Activated naive CD4-positive, alpha-beta T cell treated with anti-CD3 and anti-CD28 coated beads, Interleukin-2, amount 50 U/mL, for 72 hours (primary cell): ENCODE measurements around the gene TMEM30A. TPM values are rescaled to one million over a fixed set of nuclear protein-coding genes. Genes with fewer than 3 reads are reported as not detected.

Experiments
- ATAC-seq, 2 donors: fragments of 150-1000 bp; cut with Tn5 transposase; 2 replicates each; pipeline ENCODE4 v1.10.0; 2021; ENCODE audit warnings: mild to moderate bottlenecking in 2 of 2, moderate library complexity in 2 of 2
- DNase-seq, 2 donors: peaks; one replicate each; pipeline ENCODE4 v3.0.0; 2021 to 2022; ENCODE audit warnings: low spot score in 2 of 2
- H3K27ac Mint-ChIP-seq, 2 donors: one replicate each; pipeline ENCODE4 v1.8.0; 2022; ENCODE audit warnings: mild to moderate bottlenecking in 2 of 2, mixed read lengths in 2 of 2
- H3K36me3 Mint-ChIP-seq, 2 donors: one replicate each; pipeline ENCODE4 v1.8.0; 2022; ENCODE audit warnings: mixed read lengths in 2 of 2
- H3K9me3 Mint-ChIP-seq, 2 donors: one replicate each; pipeline ENCODE4 v1.8.0; 2022; ENCODE audit warnings: mixed read lengths in 2 of 2
- total RNA-seq, 2 donors: library from RNA; stranded (reverse); gene quantifications; one replicate each; pipeline ENCODE4 v1.2.3, GENCODE V29; 2022

The TMEM30A gene
- total RNA-seq, 2 donors from 2014 or later, result 52.3 to 228 TPM

GRCh38 chr6:75279418-75279817, 5.2 kb downstream of the TMEM30A start:
- Mint-ChIP-seq H3K9me3 (peaks cover 0 to 8% of the 10 kb centered on the region in 2 donors), H3K36me3 (peaks cover 14 to 33% of the 10 kb centered on the region in 2 donors), H3K27ac (peak overlapping the region in 1 of 2 donors; percentile 78)
- DNase-seq, result no peak
- ATAC-seq, result no peak

GRCh38 chr6:75278474-75279077, 6.0 kb downstream of the TMEM30A start:
- Mint-ChIP-seq H3K9me3 (peaks cover 0 to 14% of the 10 kb centered on the region in 2 donors), H3K27ac (peak overlapping the region in 1 of 2 donors; percentile 78), H3K36me3 (peaks cover 23 to 41% of the 10 kb centered on the region in 2 donors)
- DNase-seq, result no peak
- ATAC-seq, result peak; percentile 45 to 80

GRCh38 chr6:75275067-75275466, 9.5 kb downstream of the TMEM30A start:
- peaks cover 3 to 14% of the 10 kb centered on the region in 2 donors for H3K9me3 Mint-ChIP-seq
- no peak for DNase-seq
- H3K27ac Mint-ChIP-seq, result peak overlapping the region; percentile 24 to 99
- ATAC-seq, result peak in 1 of 2 donors; percentile 86
- peaks cover 50 to 71% of the 10 kb centered on the region in 2 donors for H3K36me3 Mint-ChIP-seq

- peak overlapping the region in 1 of 2 donors; percentile 99 for H3K27ac Mint-ChIP-seq
- DNase-seq (no peak), ATAC-seq (no peak)
- H3K9me3 Mint-ChIP-seq, result peaks cover 3 to 14% of the 10 kb centered on the region in 2 donors
- peaks cover 44 to 67% of the 10 kb centered on the region in 2 donors for H3K36me3 Mint-ChIP-seq
Observed at GRCh38 chr6:75273009-75273408, 11.6 kb downstream of the TMEM30A start.

GRCh38 chr6:75272145-75272840, 12.3 kb downstream of the TMEM30A start:
- ATAC-seq (peak in 1 of 2 donors; percentile 39), DNase-seq (no peak)
- Mint-ChIP-seq H3K9me3 (peaks cover 3 to 14% of the 10 kb centered on the region in 2 donors), H3K36me3 (peaks cover 44 to 66% of the 10 kb centered on the region in 2 donors), H3K27ac (peak overlapping the region in 1 of 2 donors; percentile 99)

- H3K36me3 Mint-ChIP-seq, result peaks cover 31 to 36% of the 10 kb centered on the region in 2 donors
- peaks cover 3% of the 10 kb centered on the region in 2 donors for H3K9me3 Mint-ChIP-seq
- no peak for ATAC-seq
- peak overlapping the region in 1 of 2 donors; percentile 99 for H3K27ac Mint-ChIP-seq
- DNase-seq, result no peak
Observed at GRCh38 chr6:75268988-75269354, 15.6 kb downstream of the TMEM30A start.

- Mint-ChIP-seq H3K27ac (peak overlapping the region in 1 of 2 donors; percentile 99), H3K9me3 (peaks cover 0 to 3% of the 10 kb centered on the region in 2 donors), H3K36me3 (peaks cover 27 to 32% of the 10 kb centered on the region in 2 donors)
- no peak for DNase-seq
- ATAC-seq, result peak; percentile 70 to 78
Observed at GRCh38 chr6:75268121-75268987, 16.2 kb downstream of the TMEM30A start.

GRCh38 chr6:75267461-75267860, 17.1 kb downstream of the TMEM30A start:
- DNase-seq (no peak), ATAC-seq (no peak)
- H3K36me3 Mint-ChIP-seq, result peaks cover 24 to 26% of the 10 kb centered on the region in 2 donors
- H3K9me3 Mint-ChIP-seq, result peaks cover 0 to 3% of the 10 kb centered on the region in 2 donors
- H3K27ac Mint-ChIP-seq, result peak overlapping the region in 1 of 2 donors; percentile 36

- Mint-ChIP-seq H3K36me3 (peaks cover 18 to 19% of the 10 kb centered on the region in 2 donors), H3K27ac (no peak overlapping the region), H3K9me3 (peaks cover 0 to 3% of the 10 kb centered on the region in 2 donors)
- ATAC-seq (no peak), DNase-seq (no peak)
Observed at GRCh38 chr6:75266716-75267291, 17.8 kb downstream of the TMEM30A start.

- no peak for ATAC-seq
- no peak for DNase-seq
- H3K36me3 Mint-ChIP-seq, result peaks cover 0 to 6% of the 10 kb centered on the region in 2 donors
- no peak overlapping the region for H3K27ac Mint-ChIP-seq
- no peaks in the 10 kb centered on the region for H3K9me3 Mint-ChIP-seq
Observed at GRCh38 chr6:75263401-75263750, 21.2 kb downstream of the TMEM30A start.

- Mint-ChIP-seq H3K27ac (no peak overlapping the region), H3K36me3 (peaks cover under 1 to 6% of the 10 kb centered on the region in 2 donors), H3K9me3 (no peaks in the 10 kb centered on the region)
- ATAC-seq (no peak), DNase-seq (no peak)
Observed at GRCh38 chr6:75262716-75263400, 21.7 kb downstream of the TMEM30A start.

- Mint-ChIP-seq H3K27ac (no peak overlapping the region), H3K36me3 (peaks cover 6 to 8% of the 10 kb centered on the region in 2 donors), H3K9me3 (no peaks in the 10 kb centered on the region)
- no peak for DNase-seq
- no peak for ATAC-seq
Observed at GRCh38 chr6:75261299-75261698, 23.3 kb downstream of the TMEM30A start.

GRCh38 chr6:75257343-75258087, 27.1 kb downstream of the TMEM30A start:
- Mint-ChIP-seq H3K36me3 (peaks cover 0 to 8% of the 10 kb centered on the region in 2 donors), H3K9me3 (no peaks in the 10 kb centered on the region), H3K27ac (peak overlapping the region in 1 of 2 donors; percentile 41)
- ATAC-seq, result no peak
- no peak for DNase-seq

GRCh38 chr6:75250552-75250951, 34.0 kb downstream of the TMEM30A start:
- Mint-ChIP-seq H3K9me3 (no peaks in the 10 kb centered on the region), H3K36me3 (peaks cover 0 to 3% of the 10 kb centered on the region in 2 donors), H3K27ac (peak overlapping the region in 1 of 2 donors; percentile 37)
- ATAC-seq (peak in 1 of 2 donors; percentile 55), DNase-seq (no peak)

GRCh38 chr6:75249837-75250236, 34.8 kb downstream of the TMEM30A start:
- Mint-ChIP-seq H3K27ac (peak overlapping the region in 1 of 2 donors; percentile 37), H3K9me3 (no peaks in the 10 kb centered on the region), H3K36me3 (peaks cover 0 to 7% of the 10 kb centered on the region in 2 donors)
- DNase-seq, result no peak
- ATAC-seq, result no peak
